CD4-positive, alpha-beta memory T cell (primary cell): ENCODE data around the gene C5orf34. TPM values are rescaled to one million over a fixed set of nuclear protein-coding genes. Genes with fewer than 3 reads are reported as not detected.

Source experiments
- CTCF ChIA-PET: fragments of 350-600 bp; sonication (Branson Sonifier 250); formaldehyde crosslinking; loops from one replicate; lab custom pipeline; 2021; ENCODE audit warnings: inconsistent platforms; ENCODE audit not compliant: partially characterized antibody; lab: Charles Lee
- POLR2A ChIA-PET: fragments of 350-600 bp; sonication (Branson Sonifier 250); formaldehyde crosslinking; loops from one replicate; lab custom pipeline; 2021; ENCODE audit not compliant: partially characterized antibody; lab: Charles Lee
- DNase-seq, 5 donors: peaks; one replicate each; pipeline versions ENCODE4 v3.0.0 to v3.0.0-alpha.2; 2020 to 2022; ENCODE audit warnings: mixed read lengths in 1 of 5
- H3K27ac ChIP-seq: one replicate; pipeline ENCODE4 v1.7.0; 2013; ENCODE audit warnings: low read depth, low read length
- H3K27me3 ChIP-seq: 2 replicates; pipeline ENCODE4 v1.7.0; 2013; ENCODE audit warnings: mild to moderate bottlenecking, low read length, moderate library complexity; ENCODE audit not compliant: insufficient read depth
- H3K36me3 ChIP-seq: 2 replicates; pipeline ENCODE4 v1.7.0; 2013; ENCODE audit warnings: mild to moderate bottlenecking, low read length, moderate library complexity; ENCODE audit not compliant: insufficient read depth
- H3K4me1 ChIP-seq: 2 replicates; pipeline ENCODE4 v1.7.0; 2013; ENCODE audit warnings: mild to moderate bottlenecking, low read length, moderate library complexity; ENCODE audit not compliant: insufficient read depth
- H3K4me3 ChIP-seq, 2 donors: one replicate each; pipeline ENCODE4 v1.7.0; 2013; ENCODE audit warnings: low read length in 2 of 2, mild to moderate bottlenecking in 1 of 2
- H3K9me3 ChIP-seq, 2 donors: one replicate each; pipeline ENCODE4 v1.7.0; 2013; ENCODE audit warnings: low read length in 2 of 2, control low read depth in 1 of 2; ENCODE audit not compliant: control insufficient read depth in 1 of 2
- H3K27ac Mint-ChIP-seq, 7 donors: one replicate each; pipeline ENCODE4 v1.8.0; 2020 to 2021; ENCODE audit warnings: mixed read lengths in 7 of 7, mild to moderate bottlenecking in 6 of 7, inconsistent platforms in 3 of 7, moderate library complexity in 3 of 7
- H3K27me3 Mint-ChIP-seq, 2 donors: one replicate each; pipeline ENCODE4 v1.8.0; 2020 to 2021; ENCODE audit warnings: mixed read lengths in 2 of 2
- H3K36me3 Mint-ChIP-seq, 2 donors: one replicate each; pipeline ENCODE4 v1.8.0; 2020 to 2021; ENCODE audit warnings: mixed read lengths in 2 of 2, inconsistent platforms in 1 of 2, mild to moderate bottlenecking in 1 of 2
- H3K4me1 Mint-ChIP-seq, 4 donors: one replicate each; pipeline ENCODE4 v1.8.0; 2020 to 2021; ENCODE audit warnings: mixed read lengths in 4 of 4, mild to moderate bottlenecking in 1 of 4
- H3K4me3 Mint-ChIP-seq, 8 donors: one replicate each; pipeline ENCODE4 v1.8.0; 2020 to 2021; ENCODE audit warnings: mixed read lengths in 8 of 8, mild to moderate bottlenecking in 7 of 8, moderate library complexity in 6 of 8, inconsistent platforms in 3 of 8
- H3K9me3 Mint-ChIP-seq, 8 donors: one replicate each; pipeline ENCODE4 v1.8.0; 2020 to 2021; ENCODE audit warnings: mixed read lengths in 8 of 8, mild to moderate bottlenecking in 5 of 8, inconsistent platforms in 3 of 8, moderate library complexity in 1 of 8
- intact Hi-C: fragments of 100-400 bp; cut with micrococcal nuclease; formaldehyde crosslinking; loops from one replicate; pipeline ENCODE4 v1.15.1; 2023
- polyA plus RNA-seq, 2 donors: library from polyadenylated mRNA; unstranded; fragments of 300-500 nt; fragmentation: Illumina TruSeq; gene quantifications; one replicate each; pipeline ENCODE4 v1.2.3, GENCODE V29; 2021
- total RNA-seq, 2 experiments: library from RNA; stranded (reverse); gene quantifications; one replicate each; pipeline ENCODE4 v1.2.3, GENCODE V29; 2021

C5orf34 gene
- total and polyA plus RNA-seq, 4 experiments from 2014 or later: 0.60 to 2.9 (median 1.9) TPM

- POLR2A ChIA-PET: no interaction called here
- CTCF ChIA-PET: no interaction called here
- Histone ChIP-seq H3K9me3 (no peaks in the 10 kb centered on the region), H3K36me3 (peaks cover 46% of the 10 kb centered on the region), H3K27me3 (no peaks in the 10 kb centered on the region), H3K4me1 (peaks cover 18% of the 10 kb centered on the region), H3K4me3 (no peak overlapping the region), H3K27ac (no peak overlapping the region)
- Mint-ChIP-seq H3K4me3 (no peak overlapping the region), H3K36me3 (peaks cover 37 to 65% of the 10 kb centered on the region in 2 donors), H3K4me1 (peaks cover 22 to 30% (median 28%) of the 10 kb centered on the region in 4 donors), H3K27me3 (no peaks in the 10 kb centered on the region), H3K9me3 (no peaks in the 10 kb centered on the region), H3K27ac (no peak overlapping the region)
- DNase-seq: no peak
- intact Hi-C loops: no loop called here
These were observed 32.6 kb upstream of the C5orf34 start for GRCh38 chr5:43547532-43547931.

GRCh38 chr5:43543434-43543833 is 28.5 kb upstream of the C5orf34 start:
- H3K4me3 Mint-ChIP-seq: no peak overlapping the region
- no peaks in the 10 kb centered on the region for H3K9me3 Mint-ChIP-seq
- H3K4me3 ChIP-seq: no peak overlapping the region
- H3K27ac ChIP-seq: no peak overlapping the region
- H3K27ac Mint-ChIP-seq: peak overlapping the region in 1 of 7 donors; percentile 32
- H3K4me1 ChIP-seq: no peaks in the 10 kb centered on the region
- no peaks in the 10 kb centered on the region for H3K9me3 ChIP-seq
- CTCF ChIA-PET: interaction anchor here (0.6 to 1.4 kb wide), 4 partner anchors 12 to 92 kb away, joined by 3 to 7 read pairs (median 4); partner anchors contain the start of gene TMEM267
- intact Hi-C loops: no loop called here
- POLR2A ChIA-PET: interaction anchor here (2.0 kb wide), 1 partner anchor 60 kb away, joined by 6 read pairs; the partner anchor contains the start of gene TMEM267
- no peaks in the 10 kb centered on the region for H3K27me3 Mint-ChIP-seq
- no peak for DNase-seq
- H3K36me3 ChIP-seq: peaks cover 53% of the 10 kb centered on the region
- H3K27me3 ChIP-seq: no peaks in the 10 kb centered on the region
- peaks cover 35 to 72% of the 10 kb centered on the region in 2 donors for H3K36me3 Mint-ChIP-seq
- H3K4me1 Mint-ChIP-seq: peaks cover 14 to 24% (median 20%) of the 10 kb centered on the region in 4 donors

DNA sequence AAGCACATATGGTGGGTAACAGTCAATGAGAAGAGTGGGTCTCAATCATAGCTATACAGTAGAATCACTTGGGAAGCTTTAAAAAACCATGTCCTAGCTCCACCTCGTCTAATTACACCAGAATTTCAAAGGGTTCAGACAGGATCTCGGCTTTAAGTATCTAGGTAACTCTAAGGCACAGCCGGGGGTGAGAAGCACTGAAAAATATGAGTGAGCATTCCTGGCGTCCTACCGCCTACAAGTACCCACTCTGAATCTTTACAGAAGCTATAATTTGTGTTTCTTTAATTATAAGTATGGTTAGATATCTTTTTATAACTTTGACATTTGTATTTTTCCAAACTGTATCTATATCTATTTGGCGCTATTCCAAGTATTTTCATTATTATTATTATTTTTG is 25.8 kb upstream of the C5orf34 start:
- no peak overlapping the region for H3K27ac ChIP-seq
- ChIA-PET CTCF (interaction anchor here (1.4 kb wide), 1 partner anchor 14 kb away, joined by 5 read pairs; no protein-coding TSS in a partner anchor), POLR2A (interaction anchor here (1.2 kb wide), 1 partner anchor 57 kb away, joined by 3 read pairs; the partner anchor contains the start of gene TMEM267)
- H3K4me3 Mint-ChIP-seq: no peak overlapping the region
- H3K4me1 Mint-ChIP-seq: peaks cover 14 to 18% (median 16%) of the 10 kb centered on the region in 4 donors
- H3K27me3 Mint-ChIP-seq: no peaks in the 10 kb centered on the region
- intact Hi-C loops: no loop called here
- peak overlapping the region in 1 of 7 donors; percentile 37 for H3K27ac Mint-ChIP-seq
- DNase-seq: no peak
- H3K9me3 ChIP-seq: no peaks in the 10 kb centered on the region
- no peak overlapping the region for H3K4me3 ChIP-seq
- no peaks in the 10 kb centered on the region for H3K27me3 ChIP-seq
- H3K36me3 ChIP-seq: peaks cover 54% of the 10 kb centered on the region
- no peaks in the 10 kb centered on the region for H3K4me1 ChIP-seq
- no peaks in the 10 kb centered on the region for H3K9me3 Mint-ChIP-seq
- H3K36me3 Mint-ChIP-seq: peaks cover 42 to 71% of the 10 kb centered on the region in 2 donors

GRCh38 chr5:43536972-43537371 is 22.0 kb upstream of the C5orf34 start:
- Histone ChIP-seq H3K27me3 (no peaks in the 10 kb centered on the region), H3K36me3 (peaks cover 62% of the 10 kb centered on the region), H3K4me1 (no peaks in the 10 kb centered on the region), H3K4me3 (no peak overlapping the region), H3K27ac (no peak overlapping the region), H3K9me3 (no peaks in the 10 kb centered on the region)
- POLR2A ChIA-PET: interaction anchor here (0.7 kb wide), 1 partner anchor 53 kb away, joined by 3 read pairs; the partner anchor contains the start of gene TMEM267
- H3K4me3 Mint-ChIP-seq: no peak overlapping the region
- intact Hi-C loops: no loop called here
- CTCF ChIA-PET: interaction anchor here (1.5 kb wide), 1 partner anchor 53 kb away, joined by 3 read pairs; no protein-coding TSS in a partner anchor
- peaks cover 49 to 80% of the 10 kb centered on the region in 2 donors for H3K36me3 Mint-ChIP-seq
- DNase-seq: no peak
- H3K9me3 Mint-ChIP-seq: no peaks in the 10 kb centered on the region
- peaks cover 0 to 16% (median 5%) of the 10 kb centered on the region in 4 donors for H3K4me1 Mint-ChIP-seq
- no peaks in the 10 kb centered on the region for H3K27me3 Mint-ChIP-seq
- H3K27ac Mint-ChIP-seq: no peak overlapping the region

GRCh38 chr5:43533646-43534045 is 18.7 kb upstream of the C5orf34 start:
- H3K36me3 Mint-ChIP-seq: peaks cover 56 to 78% of the 10 kb centered on the region in 2 donors
- H3K4me3 ChIP-seq: no peak overlapping the region
- CTCF ChIA-PET: interaction anchor here (0.7 kb wide), 1 partner anchor 49 kb away, joined by 3 read pairs; no protein-coding TSS in a partner anchor
- no peaks in the 10 kb centered on the region for H3K9me3 Mint-ChIP-seq
- peaks cover 0 to 13% (median 5%) of the 10 kb centered on the region in 4 donors for H3K4me1 Mint-ChIP-seq
- no peaks in the 10 kb centered on the region for H3K27me3 ChIP-seq
- intact Hi-C loops: no loop called here
- no peaks in the 10 kb centered on the region for H3K4me1 ChIP-seq
- H3K4me3 Mint-ChIP-seq: no peak overlapping the region
- POLR2A ChIA-PET: interaction anchor here (1.2 kb wide), 2 partner anchors 22 to 49 kb away, joined by 3 to 4 read pairs; no protein-coding TSS in a partner anchor
- no peak overlapping the region for H3K27ac ChIP-seq
- peaks cover 65% of the 10 kb centered on the region for H3K36me3 ChIP-seq
- H3K9me3 ChIP-seq: no peaks in the 10 kb centered on the region
- peak overlapping the region in 3 of 7 donors; percentile 49 to 83 (median 67) for H3K27ac Mint-ChIP-seq
- DNase-seq: no peak
- no peaks in the 10 kb centered on the region for H3K27me3 Mint-ChIP-seq

- Mint-ChIP-seq H3K27ac (no peak overlapping the region), H3K27me3 (no peaks in the 10 kb centered on the region), H3K36me3 (peaks cover 61 to 69% of the 10 kb centered on the region in 2 donors), H3K4me1 (peaks cover 0 to 13% (median 5%) of the 10 kb centered on the region in 4 donors), H3K4me3 (no peak overlapping the region), H3K9me3 (no peaks in the 10 kb centered on the region)
- Histone ChIP-seq H3K9me3 (no peaks in the 10 kb centered on the region), H3K36me3 (peaks cover 51% of the 10 kb centered on the region), H3K27me3 (no peaks in the 10 kb centered on the region), H3K4me3 (no peak overlapping the region), H3K4me1 (no peaks in the 10 kb centered on the region), H3K27ac (no peak overlapping the region)
- no peak for DNase-seq
- intact Hi-C loops: no loop called here
- POLR2A ChIA-PET: no interaction called here
- CTCF ChIA-PET: no interaction called here
These were observed 15.7 kb upstream of the C5orf34 start for GRCh38 chr5:43530648-43531047.

DNA sequence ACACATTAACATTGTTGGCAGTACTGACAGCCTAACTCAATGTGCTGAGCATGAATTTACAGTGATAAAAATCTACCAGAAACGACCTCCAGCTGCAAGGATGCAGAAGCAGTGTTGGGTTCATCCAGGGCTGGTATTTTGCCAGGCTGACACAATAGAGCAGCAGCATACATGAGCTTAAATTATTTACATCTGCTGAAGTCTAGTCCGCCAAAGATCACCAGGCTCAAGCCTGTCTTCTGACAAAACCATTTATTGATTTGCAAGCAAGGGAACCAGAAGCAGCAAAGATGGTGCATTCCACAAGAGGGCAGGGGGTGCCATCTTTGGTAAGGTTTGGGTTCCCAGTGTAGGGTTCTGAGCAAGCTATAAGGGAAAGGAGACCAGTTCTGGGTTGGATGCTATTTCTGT is 8.7 kb upstream of the C5orf34 start:
- peaks cover 0 to 6% (median under 1%) of the 10 kb centered on the region in 4 donors for H3K4me1 Mint-ChIP-seq
- Histone ChIP-seq H3K4me3 (no peak overlapping the region), H3K27ac (no peak overlapping the region), H3K4me1 (no peaks in the 10 kb centered on the region), H3K27me3 (no peaks in the 10 kb centered on the region), H3K9me3 (no peaks in the 10 kb centered on the region), H3K36me3 (peaks cover 23% of the 10 kb centered on the region)
- peaks cover 39 to 43% of the 10 kb centered on the region in 2 donors for H3K36me3 Mint-ChIP-seq
- H3K4me3 Mint-ChIP-seq: no peak overlapping the region
- H3K27ac Mint-ChIP-seq: peak overlapping the region in 2 of 7 donors; percentile 31 to 32
- ChIA-PET CTCF (interaction anchor here (0.8 kb wide), 1 partner anchor 40 kb away, joined by 3 read pairs; the partner anchor contains the start of gene TMEM267), POLR2A (interaction anchor here (1.3 to 2.0 kb wide), 2 partner anchors 32 to 40 kb away, joined by 6 to 9 read pairs; partner anchors contain the start of gene TMEM267)
- intact Hi-C loops: no loop called here
- H3K9me3 Mint-ChIP-seq: no peaks in the 10 kb centered on the region
- H3K27me3 Mint-ChIP-seq: no peaks in the 10 kb centered on the region
- no peak for DNase-seq
